Thyroid gland (tissue), 4 donors: ENCODE measurements around the gene B4GALT6.
"Not testable (repeated sequence)": the region's sequence is repeated elsewhere in the genome, so short reads cannot be mapped to it uniquely, and the experiment has no call there.

Experiments
- POLR2A ChIP-seq, 2 donors: fragments of 450-650 bp; IDR thresholded peaks; one replicate each; pipeline ENCODE4 v1.6.1; 2017; ENCODE audit warnings: antibody characterized with exemption in 2 of 2, mild to moderate bottlenecking in 2 of 2, moderate library complexity in 1 of 2
- TF ChIP-seq, protein P1 (sequence below), 6 experiments: fragments of 200-600 bp in 3 of 6; fragments of 450-650 bp in 3 of 6; sonication (generic) in 3 of 6; IDR thresholded peaks; one replicate each; pipeline ENCODE4 v1.5.1; 2016 to 2019; ENCODE audit warnings: antibody characterized with exemption in 6 of 6, mild to moderate bottlenecking in 2 of 6, inconsistent platforms in 1 of 6, moderate library complexity in 1 of 6

DNA sequence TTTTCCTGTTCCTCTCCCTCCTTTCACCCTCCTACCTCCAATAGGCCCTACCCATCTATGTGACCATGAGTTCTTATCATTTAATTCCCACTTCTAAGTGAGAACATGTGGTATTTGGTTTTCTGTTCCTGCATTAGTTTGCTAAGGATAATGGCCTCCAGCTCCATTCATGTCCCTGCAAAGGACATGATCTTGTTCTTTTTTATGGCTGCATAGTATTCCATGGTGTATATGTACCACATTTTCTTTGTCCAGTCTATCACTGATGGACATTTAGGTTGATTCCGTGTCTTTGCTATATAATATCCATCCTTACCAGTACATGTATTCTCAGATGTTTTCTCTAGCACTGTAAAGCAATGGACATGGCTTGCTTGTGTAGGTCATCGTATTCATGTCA lies 44.8 kb upstream of the B4GALT6 start:
- TF ChIP-seq, protein P1, sequence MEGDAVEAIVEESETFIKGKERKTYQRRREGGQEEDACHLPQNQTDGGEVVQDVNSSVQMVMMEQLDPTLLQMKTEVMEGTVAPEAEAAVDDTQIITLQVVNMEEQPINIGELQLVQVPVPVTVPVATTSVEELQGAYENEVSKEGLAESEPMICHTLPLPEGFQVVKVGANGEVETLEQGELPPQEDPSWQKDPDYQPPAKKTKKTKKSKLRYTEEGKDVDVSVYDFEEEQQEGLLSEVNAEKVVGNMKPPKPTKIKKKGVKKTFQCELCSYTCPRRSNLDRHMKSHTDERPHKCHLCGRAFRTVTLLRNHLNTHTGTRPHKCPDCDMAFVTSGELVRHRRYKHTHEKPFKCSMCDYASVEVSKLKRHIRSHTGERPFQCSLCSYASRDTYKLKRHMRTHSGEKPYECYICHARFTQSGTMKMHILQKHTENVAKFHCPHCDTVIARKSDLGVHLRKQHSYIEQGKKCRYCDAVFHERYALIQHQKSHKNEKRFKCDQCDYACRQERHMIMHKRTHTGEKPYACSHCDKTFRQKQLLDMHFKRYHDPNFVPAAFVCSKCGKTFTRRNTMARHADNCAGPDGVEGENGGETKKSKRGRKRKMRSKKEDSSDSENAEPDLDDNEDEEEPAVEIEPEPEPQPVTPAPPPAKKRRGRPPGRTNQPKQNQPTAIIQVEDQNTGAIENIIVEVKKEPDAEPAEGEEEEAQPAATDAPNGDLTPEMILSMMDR (IDR thresholded peaks at IDR 0.05), result not testable (repeated sequence)
- not testable (repeated sequence) for TF ChIP-seq POLR2A (IDR thresholded peaks at IDR 0.05)
